Measurements from ENCODE around the gene ANO2. TPM values are rescaled to one million over a fixed set of nuclear protein-coding genes. Genes with fewer than 3 reads are reported as not detected.

ANO2 gene
- total RNA-seq, 1 experiment from 2014 or later = not detected

GRCh38 chr12:5710260-5710878 lies 234.7 kb downstream of the ANO2 start:
- no TSS peak for BruUV-seq (replicated peaks)
- H2AFZ ChIP-seq (ENCODE audit: low read length) = no peak overlapping the region
- no peaks in the 10 kb centered on the region for H3K4me1 ChIP-seq (ENCODE audit: insufficient read depth, low read length)
- H3K9ac ChIP-seq (ENCODE audit: low read length) = no peak overlapping the region
- H3K9me3 ChIP-seq (ENCODE audit: low read length) = no peaks in the 10 kb centered on the region
- peaks cover 17% of the 10 kb centered on the region; the same call in 1 of the 2 replicates for H3K27me3 ChIP-seq (ENCODE audit: low read length)
- H3K9me2 ChIP-seq (replicated peaks; ENCODE audit: low read length) = no peaks in the 10 kb centered on the region
- H3K27ac ChIP-seq (ENCODE audit: low read length) = no peak overlapping the region
- no peaks in the 10 kb centered on the region for H3F3A ChIP-seq (ENCODE audit: low read length, unreplicated experiment)
- no peak overlapping the region for H3K4me2 ChIP-seq (ENCODE audit: low read length)
- DNase-seq = no peak
- TF ChIP-seq CTCF (conservative IDR thresholded peaks at IDR 0.05; ENCODE audit: low read depth, low read length) (no peak), EZH2phosphoT487 (IDR thresholded peaks at IDR 0.05; ENCODE audit: borderline replicate concordance, low read length) (no peak), EZH2 (IDR thresholded peaks at IDR 0.05; ENCODE audit: low read length, unreplicated experiment) (no peak)
- CTCF ChIA-PET = no interaction called here
- no peaks in the 10 kb centered on the region for H3K79me2 ChIP-seq (ENCODE audit: low read length)
- H3K36me3 ChIP-seq (ENCODE audit: low read depth, low read length) = no peaks in the 10 kb centered on the region
- intact Hi-C loops (cut with micrococcal nuclease) = no loop called here
- no peak for ATAC-seq
- no peak overlapping the region for H3K4me3 ChIP-seq (ENCODE audit: low read length)
- no peaks in the 10 kb centered on the region for H4K20me1 ChIP-seq (ENCODE audit: low read length)
- POLR2A ChIA-PET (ENCODE audit: unreplicated experiment) = no interaction called here

- Histone ChIP-seq H3K27me3 (ENCODE audit: low read length) (peaks cover 5% of the 10 kb centered on the region; the same call in 1 of the 2 replicates), H3K9me2 (replicated peaks; ENCODE audit: low read length) (no peaks in the 10 kb centered on the region), H3K79me2 (ENCODE audit: low read length) (no peaks in the 10 kb centered on the region), H3K4me3 (ENCODE audit: low read length) (no peak overlapping the region), H3K4me2 (ENCODE audit: low read length) (no peak overlapping the region), H3F3A (ENCODE audit: low read length, unreplicated experiment) (no peaks in the 10 kb centered on the region), H3K36me3 (ENCODE audit: low read depth, low read length) (no peaks in the 10 kb centered on the region), H3K4me1 (ENCODE audit: insufficient read depth, low read length) (no peaks in the 10 kb centered on the region), H3K9ac (ENCODE audit: low read length) (no peak overlapping the region), H3K27ac (ENCODE audit: low read length) (no peak overlapping the region), H4K20me1 (ENCODE audit: low read length) (no peaks in the 10 kb centered on the region), H3K9me3 (ENCODE audit: low read length) (no peaks in the 10 kb centered on the region), H2AFZ (ENCODE audit: low read length) (no peak overlapping the region)
- POLR2A ChIA-PET (ENCODE audit: unreplicated experiment) = no interaction called here
- BruUV-seq (replicated peaks) = no TSS peak
- TF ChIP-seq EZH2 (IDR thresholded peaks at IDR 0.05; ENCODE audit: low read length, unreplicated experiment) (no peak), CTCF (conservative IDR thresholded peaks at IDR 0.05; ENCODE audit: low read depth, low read length) (no peak), EZH2phosphoT487 (IDR thresholded peaks at IDR 0.05; ENCODE audit: borderline replicate concordance, low read length) (no peak)
- intact Hi-C loops (cut with micrococcal nuclease) = no loop called here
- ATAC-seq = no peak
- no peak for DNase-seq
- CTCF ChIA-PET = no interaction called here
Observed at GRCh38 chr12:5708371-5708770, 236.7 kb downstream of the ANO2 start.

GRCh38 chr12:5706247-5706646 lies 238.8 kb downstream of the ANO2 start:
- H3K27me3 ChIP-seq (ENCODE audit: low read length) = no peaks in the 10 kb centered on the region
- ChIA-PET POLR2A (ENCODE audit: unreplicated experiment) (no interaction called here), CTCF (no interaction called here)
- no TSS peak for BruUV-seq (replicated peaks)
- no peak overlapping the region for H3K4me2 ChIP-seq (ENCODE audit: low read length)
- no peak overlapping the region for H3K4me3 ChIP-seq (ENCODE audit: low read length)
- no peak overlapping the region for H3K27ac ChIP-seq (ENCODE audit: low read length)
- no peaks in the 10 kb centered on the region for H3K9me2 ChIP-seq (replicated peaks; ENCODE audit: low read length)
- ATAC-seq (no peak), DNase-seq (no peak)
- H3F3A ChIP-seq (ENCODE audit: low read length, unreplicated experiment) = no peaks in the 10 kb centered on the region
- H4K20me1 ChIP-seq (ENCODE audit: low read length) = no peaks in the 10 kb centered on the region
- no peaks in the 10 kb centered on the region for H3K79me2 ChIP-seq (ENCODE audit: low read length)
- H3K9ac ChIP-seq (ENCODE audit: low read length) = no peak overlapping the region
- intact Hi-C loops (cut with micrococcal nuclease) = no loop called here
- no peak overlapping the region for H2AFZ ChIP-seq (ENCODE audit: low read length)
- H3K36me3 ChIP-seq (ENCODE audit: low read depth, low read length) = no peaks in the 10 kb centered on the region
- no peaks in the 10 kb centered on the region for H3K9me3 ChIP-seq (ENCODE audit: low read length)
- H3K4me1 ChIP-seq (ENCODE audit: insufficient read depth, low read length) = no peaks in the 10 kb centered on the region
- TF ChIP-seq EZH2phosphoT487 (IDR thresholded peaks at IDR 0.05; ENCODE audit: borderline replicate concordance, low read length) (no peak), EZH2 (IDR thresholded peaks at IDR 0.05; ENCODE audit: low read length, unreplicated experiment) (no peak), CTCF (conservative IDR thresholded peaks at IDR 0.05; ENCODE audit: low read depth, low read length) (no peak)
